ENCODE results near the gene CDC27.
"Not testable (repeated sequence)": the region's sequence is repeated elsewhere in the genome, so short reads cannot be mapped to it uniquely, and the experiment has no call there.

The CDC27 gene

GRCh38 chr17:47193931-47194511 is 4.9 kb upstream of the CDC27 start:
- DNase-seq (ENCODE audit: low read depth): no peak

- DNase-seq (ENCODE audit: low read depth): peak; percentile 26
Observed at GRCh38 chr17:47192554-47192953, 3.5 kb upstream of the CDC27 start.

- DNase-seq (ENCODE audit: low read depth): no peak
Observed at GRCh38 chr17:47190770-47191169, 1.7 kb upstream of the CDC27 start.

DNA sequence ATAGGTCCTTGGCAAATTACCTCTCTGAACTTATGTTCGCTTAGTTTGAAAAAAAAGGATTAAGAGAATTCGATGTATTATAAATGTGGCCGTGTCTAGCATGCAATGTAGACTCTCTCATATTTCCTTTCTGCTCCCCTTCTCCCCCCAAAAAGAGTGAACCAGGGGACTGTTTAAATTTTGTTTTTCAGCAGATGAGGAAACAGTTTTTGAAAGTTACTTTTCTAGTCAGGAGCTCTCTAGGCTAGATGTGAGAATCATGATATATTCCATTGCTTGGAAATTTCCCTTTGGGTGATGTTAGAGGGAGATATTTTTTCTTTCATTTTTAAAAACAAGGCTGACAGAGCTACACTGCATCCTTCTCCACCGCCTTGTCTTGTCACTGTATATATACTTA is 1.1 kb upstream of the CDC27 start:
- no peak for DNase-seq (ENCODE audit: low read depth)

- no peak for DNase-seq (ENCODE audit: low read depth)
Observed at GRCh38 chr17:47189732-47190237, 690 bp upstream of the CDC27 start.

DNA sequence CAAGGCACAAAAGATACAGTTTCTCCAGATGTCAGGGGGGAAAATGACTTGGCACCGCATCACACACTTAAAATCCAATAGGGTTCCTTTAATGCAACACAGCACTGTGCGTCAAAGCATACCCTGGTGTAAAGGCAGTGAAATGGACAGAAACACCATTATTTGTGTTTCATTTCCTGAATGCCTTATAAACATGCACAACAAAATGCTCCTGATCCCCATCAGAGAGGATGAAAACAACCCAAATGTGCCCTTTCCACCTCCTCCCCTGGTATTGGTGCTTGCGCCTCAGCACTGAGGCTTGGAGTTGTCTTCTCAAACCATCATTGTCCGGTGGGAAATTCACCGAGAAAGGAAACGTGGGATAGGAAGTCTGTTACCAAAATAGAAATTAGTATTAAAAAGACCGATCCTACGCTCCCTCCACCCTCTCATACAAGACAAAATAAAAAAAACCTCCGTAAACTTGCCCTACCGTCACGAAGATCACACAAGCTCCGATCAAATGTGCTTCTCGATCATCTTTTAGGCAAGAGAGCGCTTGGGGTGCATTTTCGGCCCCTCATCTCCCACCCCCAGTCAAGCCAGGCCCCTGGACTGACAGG is 722 bp downstream of the CDC27 start:
- peak; percentile 57 for DNase-seq (ENCODE audit: low read depth)

DNA sequence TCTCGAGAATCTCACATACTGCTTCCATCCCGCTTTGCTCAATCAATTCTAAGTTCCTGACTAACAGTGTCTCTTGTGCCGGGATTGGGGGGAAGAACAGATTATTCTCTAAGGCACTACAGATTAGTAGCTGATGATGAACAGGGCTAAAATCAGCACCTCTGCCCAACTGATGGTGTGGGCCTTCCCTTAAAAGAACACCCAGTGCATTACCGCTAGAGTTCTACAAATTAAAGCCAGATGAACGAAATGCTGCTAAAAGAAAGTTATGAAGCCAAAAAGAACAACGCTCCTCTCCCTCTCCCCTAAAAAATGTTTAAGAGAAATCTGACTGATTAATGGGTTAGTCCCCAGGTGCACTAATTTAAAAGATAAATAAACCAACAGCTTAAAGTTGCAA is 4.4 kb downstream of the CDC27 start:
- DNase-seq (ENCODE audit: low read depth): peak; percentile 41

DNA sequence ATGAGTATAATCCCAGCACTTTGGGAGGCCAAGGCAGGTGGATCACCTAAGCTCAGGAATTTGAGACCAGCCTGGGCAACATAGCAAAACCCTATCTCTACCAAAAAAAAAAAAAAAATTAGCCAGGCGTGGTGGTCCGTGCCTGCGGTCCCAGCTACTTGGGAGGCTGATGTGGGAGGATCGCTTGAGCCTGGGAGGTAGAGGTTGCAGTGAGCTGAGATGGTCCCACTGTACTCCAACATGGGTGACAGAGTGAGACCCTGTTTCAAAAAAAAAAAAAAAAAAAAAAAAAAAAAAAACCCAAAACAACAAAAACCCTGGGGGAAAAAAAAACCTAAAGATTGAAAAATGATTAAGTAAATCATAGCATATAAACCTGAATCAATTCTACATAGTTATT is 8.1 kb downstream of the CDC27 start:
- DNase-seq (ENCODE audit: low read depth): not testable (repeated sequence)

- peak; percentile 12 for DNase-seq (ENCODE audit: low read depth)
Observed at GRCh38 chr17:47180337-47180736, 8.8 kb downstream of the CDC27 start.

GRCh38 chr17:47179141-47179540 is 10.0 kb downstream of the CDC27 start:
- no peak for DNase-seq (ENCODE audit: low read depth)

GRCh38 chr17:47177261-47177660 is 11.8 kb downstream of the CDC27 start:
- DNase-seq (ENCODE audit: low read depth): no peak

GRCh38 chr17:47176389-47176826 is 12.7 kb downstream of the CDC27 start:
- no peak for DNase-seq (ENCODE audit: low read depth)

GRCh38 chr17:47174823-47175222 is 14.3 kb downstream of the CDC27 start:
- not testable (repeated sequence) for DNase-seq (ENCODE audit: low read depth)

GRCh38 chr17:47172696-47173565 is 16.2 kb downstream of the CDC27 start:
- peak; percentile 15 for DNase-seq (ENCODE audit: low read depth)

DNA sequence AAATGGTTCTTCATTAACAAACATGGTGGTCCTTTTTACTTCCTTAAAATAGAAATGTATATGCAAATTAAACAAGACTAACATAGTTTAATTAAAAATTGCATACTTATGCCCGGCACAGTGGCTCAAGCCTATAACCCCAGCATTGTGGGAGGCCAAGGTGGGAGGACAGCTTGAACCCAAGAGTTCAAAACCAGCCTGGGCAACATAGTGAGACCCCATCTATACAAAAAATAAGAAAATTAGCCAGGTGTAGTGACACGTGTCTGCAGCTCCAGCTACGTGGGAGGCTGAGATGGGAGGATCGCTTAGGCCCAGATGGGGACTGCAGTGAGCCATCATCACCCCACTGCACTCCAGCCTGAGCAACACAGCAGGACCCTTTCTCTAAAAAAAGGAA is 18.4 kb downstream of the CDC27 start:
- no peak for DNase-seq (ENCODE audit: low read depth)

- DNase-seq (ENCODE audit: low read depth): not testable (repeated sequence)
Observed at GRCh38 chr17:47168896-47169295, 20.2 kb downstream of the CDC27 start.

- DNase-seq (ENCODE audit: low read depth): not testable (repeated sequence)
Observed at GRCh38 chr17:47166854-47167253, 22.2 kb downstream of the CDC27 start.

DNA sequence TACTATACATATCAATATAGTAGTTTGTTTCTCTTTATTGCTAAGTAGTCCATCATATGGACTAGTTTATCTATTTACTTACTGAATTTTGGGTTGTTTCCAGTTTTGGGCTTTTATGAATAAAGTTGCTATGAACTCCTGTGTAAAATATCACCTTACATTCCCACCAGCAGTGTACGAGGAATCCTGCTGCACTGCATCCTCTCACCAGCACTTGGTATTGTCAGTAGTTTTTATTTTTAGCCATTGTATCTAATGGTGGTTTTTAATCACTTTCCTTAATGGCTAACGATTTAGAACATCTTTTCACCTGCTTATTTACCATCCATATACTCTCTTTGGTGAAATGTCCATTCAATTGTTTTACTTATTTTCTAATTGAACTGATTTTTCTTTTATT is 24.0 kb downstream of the CDC27 start:
- no peak for DNase-seq (ENCODE audit: low read depth)

DNA sequence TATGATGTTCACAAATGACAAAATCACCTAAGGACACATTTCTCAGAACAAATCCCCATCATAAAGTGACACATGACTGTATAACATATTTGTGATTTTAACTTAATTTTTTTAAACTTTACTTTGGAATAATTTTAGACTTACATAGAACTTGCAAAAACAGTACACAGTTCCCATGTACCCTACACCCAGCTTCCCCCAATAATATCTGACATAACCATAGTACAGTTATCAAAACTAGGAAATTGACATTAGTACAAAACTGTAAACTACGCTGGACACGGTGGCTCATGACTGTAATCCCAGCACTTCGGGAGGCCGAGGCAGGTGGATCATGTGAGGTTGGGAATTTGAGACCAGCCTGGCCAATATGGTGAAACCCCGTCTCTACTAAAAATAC is 24.8 kb downstream of the CDC27 start:
- DNase-seq (ENCODE audit: low read depth): no peak

DNA sequence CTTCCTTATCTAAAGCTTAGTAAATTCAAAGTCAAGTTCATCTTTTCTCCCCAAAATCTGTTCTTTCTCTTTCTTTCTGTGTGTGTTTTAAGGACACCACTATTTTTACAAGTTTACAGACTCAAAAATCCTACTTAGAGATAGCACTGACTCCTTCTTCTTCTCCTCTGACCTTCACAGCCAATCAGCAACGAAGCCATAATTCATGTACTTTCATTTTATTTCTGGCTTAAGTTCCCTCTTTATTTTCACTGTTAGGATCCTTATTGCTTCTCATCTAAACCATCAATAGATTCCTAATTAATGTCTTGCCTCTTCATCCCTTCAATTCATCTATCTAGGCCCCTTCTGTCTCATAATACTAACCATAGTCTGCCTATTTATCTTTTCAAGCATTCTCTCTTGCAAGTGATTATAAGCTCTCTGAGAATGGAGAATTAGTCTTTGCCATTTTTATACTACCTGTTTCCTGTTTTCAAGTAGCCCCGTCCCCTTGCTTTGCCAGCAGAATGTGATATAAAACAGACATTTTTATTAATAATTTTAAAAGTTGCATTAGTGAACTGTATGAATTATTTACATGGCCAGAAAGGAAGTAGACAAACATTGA is 27.0 kb downstream of the CDC27 start:
- no peak for DNase-seq (ENCODE audit: low read depth)

DNA sequence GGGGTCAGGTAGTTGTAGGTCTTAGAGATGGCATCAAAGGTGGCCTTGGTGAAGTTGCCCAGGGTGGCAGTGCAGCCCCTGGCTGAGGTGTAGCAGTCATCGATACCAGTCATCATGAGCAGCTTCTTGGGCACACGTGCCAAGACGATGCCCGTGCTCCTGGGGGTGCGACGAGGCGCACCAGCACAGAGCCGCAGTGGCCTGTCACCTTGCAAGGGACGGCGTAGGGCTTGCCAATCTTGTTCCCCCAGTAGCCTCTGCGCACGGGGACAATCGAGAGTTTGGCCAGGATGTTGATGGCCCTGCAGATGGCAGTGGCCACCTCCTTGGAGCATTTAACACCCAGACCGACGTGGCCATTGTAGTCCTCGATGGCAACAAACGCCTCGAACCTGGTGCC is 29.8 kb downstream of the CDC27 start:
- no peak for DNase-seq (ENCODE audit: low read depth)

DNA sequence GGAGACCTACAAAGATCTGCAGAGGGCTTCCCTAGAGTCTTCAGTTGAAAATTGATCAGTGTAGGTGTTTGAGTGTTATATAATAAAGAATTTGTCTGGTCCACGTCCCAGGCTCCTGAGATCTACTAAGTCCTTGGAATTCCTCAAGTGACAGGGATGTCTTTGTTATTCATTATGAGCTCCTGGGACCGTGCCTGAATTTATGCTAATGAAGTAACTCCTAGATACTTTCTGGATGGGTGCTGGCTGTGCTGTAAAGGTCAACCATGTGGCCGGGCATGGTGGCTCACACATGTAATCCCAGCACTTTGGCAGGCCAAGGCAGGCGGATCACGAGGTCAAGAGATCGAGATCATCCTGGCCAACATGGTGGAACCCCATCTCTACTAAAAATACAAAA is 43.7 kb downstream of the CDC27 start:
- DNase-seq (ENCODE audit: low read depth): no peak

GRCh38 chr17:47135235-47135634 is 53.9 kb downstream of the CDC27 start:
- no peak for DNase-seq (ENCODE audit: low read depth)

Data from EH (cell line).